Measurements from ENCODE around the gene MARCHF5.

MARCHF5 gene

GRCh38 chr10:92268748-92269147 is 22.2 kb upstream of the MARCHF5 start:
- no peak for TF ChIP-seq CTCF (IDR thresholded peaks at IDR 0.05)
- H3K27me3 ChIP-seq: no peaks in the 10 kb centered on the region
- intact Hi-C loops (cut with DNase I; ENCODE audit: low total_unique reads): no loop called here
- no peak for DNase-seq
- no peaks in the 10 kb centered on the region for H3K9me3 ChIP-seq
- H3K4me1 ChIP-seq: peaks cover 0 to 35% (median 7%) of the 10 kb centered on the region in 4 donors
- H3K36me3 ChIP-seq: no peaks in the 10 kb centered on the region
- peak overlapping the region in 1 of 2 donors; percentile 13 for H3K27ac ChIP-seq
- H3K4me3 ChIP-seq: no peak overlapping the region

- H3K4me1 ChIP-seq: peaks cover 0 to 6% (median 0%) of the 10 kb centered on the region in 4 donors
- no peaks in the 10 kb centered on the region for H3K27me3 ChIP-seq
- H3K9me3 ChIP-seq: no peaks in the 10 kb centered on the region
- no peaks in the 10 kb centered on the region for H3K36me3 ChIP-seq
- no peak for TF ChIP-seq CTCF (IDR thresholded peaks at IDR 0.05)
- H3K27ac ChIP-seq: no peak overlapping the region
- H3K4me3 ChIP-seq: no peak overlapping the region
- intact Hi-C loops (cut with DNase I; ENCODE audit: low total_unique reads): no loop called here
- DNase-seq: no peak
Observed at GRCh38 chr10:92274071-92274470, 16.9 kb upstream of the MARCHF5 start.

GRCh38 chr10:92278996-92279696 is 11.8 kb upstream of the MARCHF5 start:
- H3K27ac ChIP-seq: peak overlapping the region in 1 of 2 donors; percentile 5
- no peaks in the 10 kb centered on the region for H3K36me3 ChIP-seq
- no peaks in the 10 kb centered on the region for H3K27me3 ChIP-seq
- no peak for TF ChIP-seq CTCF (IDR thresholded peaks at IDR 0.05)
- no peak for DNase-seq
- peak overlapping the region in 1 of 2 donors; percentile 6 for H3K4me3 ChIP-seq
- intact Hi-C loops (cut with DNase I; ENCODE audit: low total_unique reads): no loop called here
- H3K4me1 ChIP-seq: peaks cover 0 to 19% (median 2%) of the 10 kb centered on the region in 4 donors
- H3K9me3 ChIP-seq: no peaks in the 10 kb centered on the region

- H3K4me3 ChIP-seq: no peak overlapping the region
- no peaks in the 10 kb centered on the region for H3K9me3 ChIP-seq
- no peaks in the 10 kb centered on the region for H3K27me3 ChIP-seq
- H3K27ac ChIP-seq: peak overlapping the region; percentile 30 to 49
- DNase-seq: no peak
- intact Hi-C loops (cut with DNase I; ENCODE audit: low total_unique reads): no loop called here
- no peaks in the 10 kb centered on the region for H3K36me3 ChIP-seq
- no peak for TF ChIP-seq CTCF (IDR thresholded peaks at IDR 0.05)
- peaks cover 0 to 24% (median 2%) of the 10 kb centered on the region in 4 donors for H3K4me1 ChIP-seq
Observed at GRCh38 chr10:92284112-92284704, 6.8 kb upstream of the MARCHF5 start.

- no peak for TF ChIP-seq CTCF (IDR thresholded peaks at IDR 0.05)
- Histone ChIP-seq H3K4me1 (peaks cover 0 to 26% (median 8%) of the 10 kb centered on the region in 4 donors), H3K4me3 (peak overlapping the region; percentile 68 to 100), H3K27ac (peak overlapping the region; percentile 93 to 98), H3K36me3 (no peaks in the 10 kb centered on the region), H3K27me3 (no peaks in the 10 kb centered on the region), H3K9me3 (no peaks in the 10 kb centered on the region)
- peak; percentile 46 to 67 for DNase-seq
- intact Hi-C loops (cut with DNase I; ENCODE audit: low total_unique reads): loop anchor here (5.0 to 10.0 kb wide), 2 partner anchors 55 to 203 kb away; no protein-coding TSS in a partner anchor
Observed at GRCh38 chr10:92290076-92290836, 711 bp upstream of the MARCHF5 start.

All from tibial artery (tissue), 4 donors.